Trophoblast cell (in vitro differentiated cells and primary cell): ENCODE measurements around the gene NFXL1.
A peak's percentile ranks its signal among the peaks of the same experiment; 100 is the strongest.

Source experiments
- DNase-seq, 2 donors: peaks; one replicate each; pipeline ENCODE4 v3.0.0-alpha.2; 2016
- H2AFZ ChIP-seq: 2 replicates; pipeline ENCODE4 v1.6.1; 2013; ENCODE audit warnings: low read length, moderate library complexity, mild to moderate bottlenecking; ENCODE audit not compliant: insufficient read depth, poor library complexity
- H2AK5ac ChIP-seq: 2 replicates; pipeline ENCODE4 v1.6.1; 2013; ENCODE audit warnings: mild to moderate bottlenecking, low read length
- H2BK120ac ChIP-seq: 2 replicates; pipeline ENCODE4 v1.6.1; 2013; ENCODE audit warnings: low read length, mild to moderate bottlenecking, moderate library complexity; ENCODE audit not compliant: insufficient read depth, poor library complexity
- H2BK12ac ChIP-seq: 2 replicates; pipeline ENCODE4 v1.6.1; 2013; ENCODE audit warnings: mild to moderate bottlenecking, low read length, moderate library complexity
- H2BK5ac ChIP-seq: 2 replicates; pipeline ENCODE4 v1.6.1; 2013; ENCODE audit warnings: low read length, low read depth, moderate library complexity, mild to moderate bottlenecking; ENCODE audit not compliant: poor library complexity
- H3K14ac ChIP-seq: 2 replicates; pipeline ENCODE4 v1.6.1; 2013; ENCODE audit warnings: mild to moderate bottlenecking, low read length
- H3K18ac ChIP-seq: 2 replicates; pipeline ENCODE4 v1.6.1; 2013; ENCODE audit warnings: mild to moderate bottlenecking, low read length
- H3K23ac ChIP-seq: 2 replicates; pipeline ENCODE4 v1.6.1; 2013; ENCODE audit warnings: low read length
- H3K27ac ChIP-seq: 2 replicates; pipeline ENCODE4 v1.5.1; 2013; ENCODE audit warnings: low read depth, mild to moderate bottlenecking, inconsistent platforms, low read length, moderate library complexity
- H3K27me3 ChIP-seq: 2 replicates; pipeline ENCODE4 v1.6.1; 2013; ENCODE audit warnings: inconsistent platforms, mild to moderate bottlenecking, low read length, moderate library complexity; ENCODE audit not compliant: insufficient read depth
- H3K36me3 ChIP-seq, 2 experiments: 1 replicate in 1 of 2; 2 replicates in 1 of 2; pipeline ENCODE4 v1.6.1; 2013; ENCODE audit warnings: low read length in 2 of 2, mild to moderate bottlenecking in 2 of 2, moderate library complexity in 1 of 2; ENCODE audit not compliant: insufficient read depth in 2 of 2, control insufficient read depth in 1 of 2
- H3K4ac ChIP-seq: 2 replicates; pipeline ENCODE4 v1.6.1; 2013; ENCODE audit warnings: low read depth, mild to moderate bottlenecking, low read length, moderate library complexity
- H3K4me1 ChIP-seq, 2 experiments: 1 replicate in 1 of 2; 2 replicates in 1 of 2; pipeline ENCODE4 v1.6.1; 2013; ENCODE audit warnings: low read length in 2 of 2, mild to moderate bottlenecking in 2 of 2, moderate library complexity in 1 of 2; ENCODE audit not compliant: insufficient read depth in 2 of 2, control insufficient read depth in 1 of 2
- H3K4me2 ChIP-seq: 2 replicates; pipeline ENCODE4 v1.6.1; 2013; ENCODE audit warnings: inconsistent platforms, mild to moderate bottlenecking, low read length, moderate library complexity
- H3K4me3 ChIP-seq: 2 replicates; pipeline ENCODE4 v1.5.1; 2013; ENCODE audit warnings: mild to moderate bottlenecking, low read depth, low read length, inconsistent platforms
- H3K79me1 ChIP-seq: one replicate; pipeline ENCODE4 v1.6.1; 2013; ENCODE audit warnings: low read length
- H3K79me2 ChIP-seq: 2 replicates; pipeline ENCODE4 v1.6.1; 2013; ENCODE audit warnings: low read length, mild to moderate bottlenecking; ENCODE audit not compliant: control insufficient read depth, insufficient read depth, poor library complexity
- H3K9ac ChIP-seq: 2 replicates; pipeline ENCODE4 v1.6.1; 2013; ENCODE audit warnings: mild to moderate bottlenecking, low read length
- H3K9me3 ChIP-seq: 2 replicates; pipeline ENCODE4 v1.6.1; 2013; ENCODE audit warnings: low read depth, mild to moderate bottlenecking, control low read depth, inconsistent platforms, low read length; ENCODE audit not compliant: insufficient read depth
- H4K12ac ChIP-seq: 2 replicates; pipeline ENCODE4 v1.6.1; 2013; ENCODE audit warnings: low read depth, mild to moderate bottlenecking, low read length, moderate library complexity
- H4K8ac ChIP-seq: 2 replicates; pipeline ENCODE4 v1.6.1; 2013; ENCODE audit warnings: low read depth, mild to moderate bottlenecking, low read length, moderate library complexity
- H4K91ac ChIP-seq: one replicate; pipeline ENCODE4 v1.6.1; 2013; ENCODE audit warnings: low read depth, mild to moderate bottlenecking, low read length, moderate library complexity
- WGBS: extraction: QIAGEN DNeasy Blood & Tissue Kit; methylation state at CpG from one replicate; pipeline ENCODE4 v1.1.7; 2013; ENCODE audit warnings: missing lambda C conversion rate; ENCODE audit not compliant: insufficient read length, insufficient coverage; ENCODE audit errors: extremely low coverage; 5-methylcytosine and 5-hydroxymethylcytosine counted together

The NFXL1 gene

GRCh38 chr4:47876310-47876709 is 38.1 kb downstream of the NFXL1 start:
- Histone ChIP-seq H3K4ac (no peak overlapping the region), H3K23ac (no peak overlapping the region), H3K9ac (no peak overlapping the region), H3K79me1 (no peaks in the 10 kb centered on the region), H3K4me3 (no peak overlapping the region), H2BK5ac (no peak overlapping the region), H2AK5ac (no peak overlapping the region), H3K9me3 (no peaks in the 10 kb centered on the region), H2BK12ac (no peak overlapping the region), H2AFZ (no peak overlapping the region), H4K12ac (no peak overlapping the region), H3K18ac (no peak overlapping the region), H3K14ac (no peak overlapping the region), H3K27ac (no peak overlapping the region), H2BK120ac (no peak overlapping the region), H3K4me2 (no peak overlapping the region), H3K27me3 (no peaks in the 10 kb centered on the region), H3K4me1 (no peaks in the 10 kb centered on the region), H4K91ac (no peak overlapping the region), H3K36me3 (peaks cover 5 to 11% of the 10 kb centered on the region in 2 experiments), H3K79me2 (no peaks in the 10 kb centered on the region), H4K8ac (no peak overlapping the region)
- DNase-seq, result no peak

GRCh38 chr4:47873877-47874541 is 40.4 kb downstream of the NFXL1 start:
- Histone ChIP-seq H2BK12ac (no peak overlapping the region), H3K4me2 (no peak overlapping the region), H3K18ac (no peak overlapping the region), H3K27me3 (no peaks in the 10 kb centered on the region), H2BK5ac (no peak overlapping the region), H3K79me2 (no peaks in the 10 kb centered on the region), H3K4me1 (no peaks in the 10 kb centered on the region), H3K14ac (no peak overlapping the region), H3K4me3 (no peak overlapping the region), H4K12ac (no peak overlapping the region), H4K8ac (no peak overlapping the region), H3K9ac (no peak overlapping the region), H4K91ac (no peak overlapping the region), H3K9me3 (no peaks in the 10 kb centered on the region), H3K4ac (no peak overlapping the region), H2AFZ (no peak overlapping the region), H2AK5ac (no peak overlapping the region), H3K23ac (no peak overlapping the region), H2BK120ac (no peak overlapping the region), H3K27ac (no peak overlapping the region), H3K36me3 (peaks cover 2 to 10% of the 10 kb centered on the region in 2 experiments), H3K79me1 (no peaks in the 10 kb centered on the region)
- no peak for DNase-seq
- WGBS, result no CpG with 5 or more reads among the region's 3 CpGs

- Histone ChIP-seq H2BK12ac (no peak overlapping the region), H3K23ac (no peak overlapping the region), H3K9me3 (no peaks in the 10 kb centered on the region), H2AK5ac (no peak overlapping the region), H3K36me3 (peaks cover 0 to 11% of the 10 kb centered on the region in 2 experiments), H3K4ac (no peak overlapping the region), H3K4me1 (no peaks in the 10 kb centered on the region), H3K4me3 (no peak overlapping the region), H3K79me2 (no peaks in the 10 kb centered on the region), H3K14ac (no peak overlapping the region), H4K12ac (no peak overlapping the region), H3K27ac (no peak overlapping the region), H3K79me1 (no peaks in the 10 kb centered on the region), H3K18ac (no peak overlapping the region), H4K91ac (no peak overlapping the region), H3K9ac (no peak overlapping the region), H3K27me3 (no peaks in the 10 kb centered on the region), H2BK5ac (no peak overlapping the region), H4K8ac (no peak overlapping the region), H2AFZ (no peak overlapping the region), H3K4me2 (no peak overlapping the region), H2BK120ac (no peak overlapping the region)
- WGBS, result no CpG with 5 or more reads among the region's 4 CpGs
- no peak for DNase-seq
These were observed 50.9 kb downstream of the NFXL1 start for GRCh38 chr4:47863486-47863885.

GRCh38 chr4:47862297-47862696 is 52.1 kb downstream of the NFXL1 start:
- no peak overlapping the region for H4K12ac ChIP-seq
- no peaks in the 10 kb centered on the region for H3K79me1 ChIP-seq
- no peaks in the 10 kb centered on the region for H3K4me1 ChIP-seq
- H2AFZ ChIP-seq, result no peak overlapping the region
- peaks cover 0 to 11% of the 10 kb centered on the region in 2 experiments for H3K36me3 ChIP-seq
- DNase-seq, result peak in 1 of 2 donors; percentile 20
- no peak overlapping the region for H4K8ac ChIP-seq
- H2BK120ac ChIP-seq, result no peak overlapping the region
- H2AK5ac ChIP-seq, result no peak overlapping the region
- no peaks in the 10 kb centered on the region for H3K27me3 ChIP-seq
- H3K4me2 ChIP-seq, result no peak overlapping the region
- H3K9ac ChIP-seq, result no peak overlapping the region
- H3K27ac ChIP-seq, result no peak overlapping the region
- no peak overlapping the region for H3K4me3 ChIP-seq
- H2BK5ac ChIP-seq, result no peak overlapping the region
- WGBS, result no CpG with 5 or more reads among the region's 3 CpGs
- peaks cover 2% of the 10 kb centered on the region for H3K79me2 ChIP-seq
- H3K23ac ChIP-seq, result no peak overlapping the region
- H3K9me3 ChIP-seq, result no peaks in the 10 kb centered on the region
- no peak overlapping the region for H3K4ac ChIP-seq
- no peak overlapping the region for H2BK12ac ChIP-seq
- no peak overlapping the region for H3K18ac ChIP-seq
- H3K14ac ChIP-seq, result no peak overlapping the region
- no peak overlapping the region for H4K91ac ChIP-seq
